PC-3 (cell line): ENCODE measurements around the gene PARD6B. TPM values are rescaled to one million over a fixed set of nuclear protein-coding genes. Genes with fewer than 3 reads are reported as not detected.

Source experiments
- ATAC-seq: fragments of 200-7000 bp; cut with Tn5 transposase; 2 replicates; pipeline ENCODE4 v1.9.1; 2020; ENCODE audit warnings: mild to moderate bottlenecking, moderate library complexity
- BruUV-seq: library from RNA; stranded (reverse); fragments of 400-500 nt; replicated peaks from 2 replicates; lab custom pipeline; 2021; lab: Mats Ljungman, UMichigan
- CTCF ChIA-PET: fragments of 300-600 bp; sonication (Branson Sonifier 250); formaldehyde crosslinking; loops from one replicate; lab custom pipeline; 2022; ENCODE audit warnings: antibody characterized with exemption; lab: Charles Lee
- POLR2A ChIA-PET: fragments of 300-600 bp; sonication (Branson Sonifier 250); formaldehyde crosslinking; loops from one replicate; lab custom pipeline; 2022; ENCODE audit warnings: antibody characterized with exemption; ENCODE audit not compliant: unreplicated experiment; lab: Charles Lee
- DNase-seq: peaks from one replicate; pipeline ENCODE4 v3.0.0-alpha.2; 2015
- H2AFZ ChIP-seq: fragments of 300-600 bp; sonication (generic); 2 replicates; pipeline ENCODE4 v1.6.0; 2016; ENCODE audit warnings: antibody characterized with exemption, low read length
- H3F3A ChIP-seq: fragments of 300-600 bp; sonication (generic); one replicate; pipeline ENCODE4 v1.6.0; 2017; ENCODE audit warnings: antibody characterized with exemption, low read length, control low read depth, mild to moderate bottlenecking; ENCODE audit not compliant: unreplicated experiment
- H3K27ac ChIP-seq: fragments of 300-600 bp; sonication (generic); 2 replicates; pipeline ENCODE4 v1.5.1; 2016; ENCODE audit warnings: mild to moderate bottlenecking, low read length
- H3K27me3 ChIP-seq: fragments of 300-600 bp; sonication (generic); 2 replicates; pipeline ENCODE4 v1.6.1; 2016; ENCODE audit warnings: low read length, mixed read lengths
- H3K36me3 ChIP-seq: fragments of 300-600 bp; sonication (generic); 2 replicates; pipeline ENCODE4 v1.6.1; 2016; ENCODE audit warnings: low read depth, mixed run types, low read length, mixed read lengths
- H3K4me1 ChIP-seq: fragments of 300-600 bp; sonication (generic); 2 replicates; pipeline ENCODE4 v1.5.1; 2016; ENCODE audit warnings: low read length; ENCODE audit not compliant: insufficient read depth
- H3K4me2 ChIP-seq: fragments of 300-600 bp; sonication (generic); 2 replicates; pipeline ENCODE4 v1.6.0; 2016; ENCODE audit warnings: low read length
- H3K4me3 ChIP-seq: fragments of 300-600 bp; sonication (generic); 2 replicates; pipeline ENCODE4 v1.5.1; 2016; ENCODE audit warnings: mild to moderate bottlenecking, low read length, mixed read lengths
- H3K79me2 ChIP-seq: fragments of 300-600 bp; sonication (generic); 2 replicates; pipeline ENCODE4 v1.6.1; 2017; ENCODE audit warnings: low read length, mixed read lengths
- H3K9ac ChIP-seq: fragments of 300-600 bp; sonication (generic); 2 replicates; pipeline ENCODE4 v1.6.0; 2016; ENCODE audit warnings: mild to moderate bottlenecking, low read length
- H3K9me2 ChIP-seq: fragments of 300-600 bp; sonication (generic); replicated peaks from 2 replicates; pipeline ENCODE4 v1.6.1; 2016; ENCODE audit warnings: mixed run types, low read length, mixed read lengths
- H3K9me3 ChIP-seq: fragments of 300-600 bp; sonication (generic); 2 replicates; pipeline ENCODE4 v1.6.1; 2016; ENCODE audit warnings: low read length, mixed read lengths
- H4K20me1 ChIP-seq: fragments of 300-600 bp; sonication (generic); 2 replicates; pipeline ENCODE4 v1.6.1; 2016; ENCODE audit warnings: low read length, mixed read lengths
- EZH2 ChIP-seq: fragments of 300-600 bp; sonication (generic); IDR thresholded peaks from one replicate; pipeline ENCODE4 v1.6.1; 2017; ENCODE audit warnings: antibody characterized with exemption, mild to moderate bottlenecking, low read length; ENCODE audit not compliant: unreplicated experiment
- EZH2phosphoT487 ChIP-seq: fragments of 300-600 bp; sonication (generic); IDR thresholded peaks from 2 replicates; pipeline ENCODE4 v1.6.1; 2018; ENCODE audit warnings: mild to moderate bottlenecking, antibody characterized with exemption, low read length, borderline replicate concordance
- intact Hi-C: fragments of 100-400 bp; cut with micrococcal nuclease; formaldehyde crosslinking; loops from 2 replicates; pipeline ENCODE4 v1.9.0; 2023
- total RNA-seq: library from RNA; depleted of rRNA; stranded (reverse); fragments of >200 nt; gene quantifications from 2 replicates; pipeline ENCODE4 v1.2.3, GENCODE V29; 2014
- TF ChIP-seq, protein P1 (sequence below): fragments of 300-600 bp; sonication (generic); conservative IDR thresholded peaks from 2 replicates; pipeline ENCODE4 v1.5.1; 2017; ENCODE audit warnings: antibody characterized with exemption, low read depth, mild to moderate bottlenecking, low read length

PARD6B gene
- total RNA-seq, 1 experiment from 2014 or later: 4.3 TPM

DNA sequence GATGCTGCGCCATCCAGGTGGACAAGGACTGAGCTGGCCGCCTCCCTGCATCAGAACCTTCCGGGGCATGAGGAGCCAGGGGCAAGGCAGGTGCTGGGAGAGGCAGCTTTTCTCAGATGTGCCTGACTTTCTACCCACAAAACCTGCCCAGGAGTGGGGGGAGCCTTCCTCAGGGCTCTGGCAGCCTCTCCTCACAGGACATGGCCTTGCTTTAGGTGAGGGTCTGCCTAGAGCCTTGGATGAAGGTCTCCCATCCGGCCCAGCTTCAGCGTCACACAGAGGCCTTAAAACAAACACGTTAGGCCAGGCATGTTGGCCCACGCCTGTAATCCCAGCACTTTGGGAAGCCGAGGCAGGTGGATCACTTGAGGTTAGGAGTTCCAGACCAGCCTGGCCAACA, 70.9 kb downstream of the PARD6B start:
- H3K9me3 ChIP-seq: no peaks in the 10 kb centered on the region
- no peak for ATAC-seq
- no peaks in the 10 kb centered on the region for H3K9me2 ChIP-seq
- ChIA-PET CTCF (interaction anchor here (0.6 kb wide), 1 partner anchor 310 kb away, joined by 3 read pairs; no protein-coding TSS in a partner anchor), POLR2A (no interaction called here)
- no peaks in the 10 kb centered on the region for H3K27me3 ChIP-seq
- TF ChIP-seq EZH2: no peak
- TF ChIP-seq, protein P1, sequence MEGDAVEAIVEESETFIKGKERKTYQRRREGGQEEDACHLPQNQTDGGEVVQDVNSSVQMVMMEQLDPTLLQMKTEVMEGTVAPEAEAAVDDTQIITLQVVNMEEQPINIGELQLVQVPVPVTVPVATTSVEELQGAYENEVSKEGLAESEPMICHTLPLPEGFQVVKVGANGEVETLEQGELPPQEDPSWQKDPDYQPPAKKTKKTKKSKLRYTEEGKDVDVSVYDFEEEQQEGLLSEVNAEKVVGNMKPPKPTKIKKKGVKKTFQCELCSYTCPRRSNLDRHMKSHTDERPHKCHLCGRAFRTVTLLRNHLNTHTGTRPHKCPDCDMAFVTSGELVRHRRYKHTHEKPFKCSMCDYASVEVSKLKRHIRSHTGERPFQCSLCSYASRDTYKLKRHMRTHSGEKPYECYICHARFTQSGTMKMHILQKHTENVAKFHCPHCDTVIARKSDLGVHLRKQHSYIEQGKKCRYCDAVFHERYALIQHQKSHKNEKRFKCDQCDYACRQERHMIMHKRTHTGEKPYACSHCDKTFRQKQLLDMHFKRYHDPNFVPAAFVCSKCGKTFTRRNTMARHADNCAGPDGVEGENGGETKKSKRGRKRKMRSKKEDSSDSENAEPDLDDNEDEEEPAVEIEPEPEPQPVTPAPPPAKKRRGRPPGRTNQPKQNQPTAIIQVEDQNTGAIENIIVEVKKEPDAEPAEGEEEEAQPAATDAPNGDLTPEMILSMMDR: no peak
- TF ChIP-seq EZH2phosphoT487: no peak
- no peak overlapping the region for H3K4me2 ChIP-seq
- no peak overlapping the region for H3K9ac ChIP-seq
- H3K27ac ChIP-seq: no peak overlapping the region
- H3K79me2 ChIP-seq: no peaks in the 10 kb centered on the region
- no peaks in the 10 kb centered on the region for H4K20me1 ChIP-seq
- H3K4me3 ChIP-seq: no peak overlapping the region
- no peaks in the 10 kb centered on the region for H3F3A ChIP-seq
- H2AFZ ChIP-seq: no peak overlapping the region
- intact Hi-C loops: no loop called here
- no peaks in the 10 kb centered on the region for H3K36me3 ChIP-seq
- BruUV-seq: no TSS peak
- no peak for DNase-seq
- H3K4me1 ChIP-seq: peaks cover 4% of the 10 kb centered on the region; the same call in 1 of the 2 replicates

DNA sequence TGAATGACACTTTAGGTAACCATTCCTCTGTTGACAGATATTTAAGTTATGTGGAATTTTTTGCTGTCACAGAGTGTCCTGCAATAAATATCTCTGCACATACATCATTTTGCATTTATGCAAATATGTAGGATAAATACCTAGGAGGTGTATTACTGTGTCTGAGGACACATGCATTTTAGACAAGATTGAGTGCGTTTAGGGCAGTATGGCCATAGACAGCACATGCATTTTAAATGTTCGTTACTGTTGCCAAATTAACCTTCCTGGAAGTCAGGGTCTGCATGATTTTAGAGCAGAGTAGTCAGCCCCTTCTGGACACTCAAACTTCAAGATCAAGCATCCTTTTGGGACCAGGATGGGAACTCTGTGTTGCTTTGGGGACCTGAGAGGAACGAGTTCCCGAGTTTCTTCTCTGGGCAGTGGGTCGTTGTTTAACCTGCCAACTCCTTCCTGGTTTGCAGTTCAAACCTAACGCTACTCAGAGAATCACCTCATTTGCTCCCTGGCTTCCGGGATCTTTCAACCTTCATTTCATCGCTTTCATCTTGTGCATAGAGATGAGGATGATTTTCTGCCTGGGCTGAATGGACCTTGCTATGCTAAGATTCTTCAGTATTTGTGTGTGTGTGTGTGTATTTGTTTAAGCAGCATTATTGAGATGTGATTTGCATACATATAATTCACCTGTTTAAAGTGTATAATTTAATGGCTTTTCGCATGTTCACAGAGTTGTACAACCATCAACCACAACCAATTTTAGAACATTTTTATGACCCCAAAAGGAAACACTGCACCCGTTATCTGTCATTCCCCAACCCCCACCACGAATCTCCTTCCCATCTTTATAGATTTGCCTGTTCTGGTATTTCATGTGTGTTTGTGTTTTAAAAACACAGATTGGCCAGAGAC, 73.3 kb downstream of the PARD6B start:
- no peaks in the 10 kb centered on the region for H3K36me3 ChIP-seq
- H3K4me1 ChIP-seq: no peaks in the 10 kb centered on the region
- no peaks in the 10 kb centered on the region for H3K9me3 ChIP-seq
- H2AFZ ChIP-seq: no peak overlapping the region
- BruUV-seq: no TSS peak
- H3F3A ChIP-seq: no peaks in the 10 kb centered on the region
- CTCF ChIA-PET: no interaction called here
- no peak overlapping the region for H3K9ac ChIP-seq
- H3K79me2 ChIP-seq: no peaks in the 10 kb centered on the region
- intact Hi-C loops: no loop called here
- ATAC-seq: no peak
- H3K4me3 ChIP-seq: no peak overlapping the region
- no peaks in the 10 kb centered on the region for H4K20me1 ChIP-seq
- H3K9me2 ChIP-seq: no peaks in the 10 kb centered on the region
- H3K27ac ChIP-seq: no peak overlapping the region
- H3K4me2 ChIP-seq: no peak overlapping the region
- POLR2A ChIA-PET: no interaction called here
- no peak for DNase-seq
- TF ChIP-seq, protein P1: no peak
- TF ChIP-seq EZH2phosphoT487 (no peak), EZH2 (no peak)
- H3K27me3 ChIP-seq: no peaks in the 10 kb centered on the region

DNA sequence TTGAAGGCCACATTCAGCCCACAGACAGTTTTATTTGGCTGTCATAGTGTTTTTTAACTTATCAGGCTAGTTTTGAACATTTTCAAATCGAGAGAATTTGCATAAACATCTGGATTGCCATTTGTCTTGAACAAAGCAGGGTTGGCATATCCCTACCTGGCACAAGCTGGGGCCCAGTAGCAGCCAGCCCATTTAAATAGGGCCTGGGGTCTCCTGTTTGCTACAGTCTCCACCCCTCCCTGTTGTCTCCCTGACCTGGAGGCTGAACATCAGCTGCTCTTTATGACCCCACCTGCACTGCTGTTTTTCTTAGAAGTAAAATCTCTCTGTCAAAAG, 73.9 kb downstream of the PARD6B start:
- intact Hi-C loops: no loop called here
- H3K4me2 ChIP-seq: no peak overlapping the region
- H3K27me3 ChIP-seq: no peaks in the 10 kb centered on the region
- H2AFZ ChIP-seq: no peak overlapping the region
- no peaks in the 10 kb centered on the region for H3K9me2 ChIP-seq
- CTCF ChIA-PET: no interaction called here
- no peaks in the 10 kb centered on the region for H3K9me3 ChIP-seq
- no peak overlapping the region for H3K4me3 ChIP-seq
- no peaks in the 10 kb centered on the region for H3K79me2 ChIP-seq
- DNase-seq (no peak), ATAC-seq (no peak)
- no peaks in the 10 kb centered on the region for H4K20me1 ChIP-seq
- TF ChIP-seq EZH2 (no peak), EZH2phosphoT487 (no peak)
- TF ChIP-seq, protein P1: no peak
- H3K4me1 ChIP-seq: no peaks in the 10 kb centered on the region
- no peak overlapping the region for H3K9ac ChIP-seq
- H3K27ac ChIP-seq: no peak overlapping the region
- BruUV-seq: no TSS peak
- no peaks in the 10 kb centered on the region for H3F3A ChIP-seq
- H3K36me3 ChIP-seq: no peaks in the 10 kb centered on the region
- POLR2A ChIA-PET: no interaction called here
